LNCAP (cell line): ENCODE measurements around the gene MEGF6.

Source experiments
- TF ChIP-seq, protein P1 (sequence below): fragments of 450-650 bp; IDR thresholded peaks from 2 replicates; pipeline ENCODE4 v1.5.1; 2017; ENCODE audit warnings: mild to moderate bottlenecking

Gene MEGF6

GRCh38 chr1:3656450-3657095 is 45.3 kb upstream of the MEGF6 start:
- TF ChIP-seq, protein P1, sequence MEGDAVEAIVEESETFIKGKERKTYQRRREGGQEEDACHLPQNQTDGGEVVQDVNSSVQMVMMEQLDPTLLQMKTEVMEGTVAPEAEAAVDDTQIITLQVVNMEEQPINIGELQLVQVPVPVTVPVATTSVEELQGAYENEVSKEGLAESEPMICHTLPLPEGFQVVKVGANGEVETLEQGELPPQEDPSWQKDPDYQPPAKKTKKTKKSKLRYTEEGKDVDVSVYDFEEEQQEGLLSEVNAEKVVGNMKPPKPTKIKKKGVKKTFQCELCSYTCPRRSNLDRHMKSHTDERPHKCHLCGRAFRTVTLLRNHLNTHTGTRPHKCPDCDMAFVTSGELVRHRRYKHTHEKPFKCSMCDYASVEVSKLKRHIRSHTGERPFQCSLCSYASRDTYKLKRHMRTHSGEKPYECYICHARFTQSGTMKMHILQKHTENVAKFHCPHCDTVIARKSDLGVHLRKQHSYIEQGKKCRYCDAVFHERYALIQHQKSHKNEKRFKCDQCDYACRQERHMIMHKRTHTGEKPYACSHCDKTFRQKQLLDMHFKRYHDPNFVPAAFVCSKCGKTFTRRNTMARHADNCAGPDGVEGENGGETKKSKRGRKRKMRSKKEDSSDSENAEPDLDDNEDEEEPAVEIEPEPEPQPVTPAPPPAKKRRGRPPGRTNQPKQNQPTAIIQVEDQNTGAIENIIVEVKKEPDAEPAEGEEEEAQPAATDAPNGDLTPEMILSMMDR: no peak

DNA sequence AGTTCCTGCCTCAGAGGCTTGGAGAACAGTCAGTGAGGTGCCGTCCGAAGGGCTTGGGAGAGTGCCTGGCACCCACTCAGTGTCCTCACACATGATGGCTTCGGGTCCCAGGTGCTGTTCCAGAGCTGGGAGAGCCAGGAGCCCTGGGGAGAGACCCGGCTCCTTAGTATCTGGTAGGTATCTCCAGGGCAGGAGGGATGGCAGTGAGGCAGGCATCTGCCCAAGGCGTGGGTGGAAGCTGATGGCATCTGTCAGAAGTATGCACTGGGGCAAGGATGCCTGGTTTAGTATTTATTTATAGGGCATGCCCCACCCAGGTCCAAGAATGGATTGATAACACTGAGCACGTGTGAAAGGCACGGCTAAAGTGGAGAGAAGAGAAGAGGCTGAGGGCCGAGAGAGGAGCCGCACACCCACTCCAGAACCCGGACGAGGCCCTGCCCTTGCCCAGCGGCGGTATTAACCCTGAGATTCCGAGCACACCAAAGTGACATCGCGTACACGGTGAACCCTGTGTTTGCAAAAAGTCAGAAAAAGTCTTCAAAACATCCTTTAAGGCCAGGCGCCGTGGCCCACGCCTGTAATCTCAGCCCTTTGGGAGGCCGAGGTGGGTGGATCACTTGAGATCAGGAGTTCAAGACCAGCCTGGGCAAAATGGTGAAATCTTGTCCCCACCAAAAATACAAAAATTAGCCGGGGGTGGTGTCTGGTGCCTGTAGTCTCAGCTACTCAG is 43.4 kb upstream of the MEGF6 start:
- TF ChIP-seq, protein P1: no peak

DNA sequence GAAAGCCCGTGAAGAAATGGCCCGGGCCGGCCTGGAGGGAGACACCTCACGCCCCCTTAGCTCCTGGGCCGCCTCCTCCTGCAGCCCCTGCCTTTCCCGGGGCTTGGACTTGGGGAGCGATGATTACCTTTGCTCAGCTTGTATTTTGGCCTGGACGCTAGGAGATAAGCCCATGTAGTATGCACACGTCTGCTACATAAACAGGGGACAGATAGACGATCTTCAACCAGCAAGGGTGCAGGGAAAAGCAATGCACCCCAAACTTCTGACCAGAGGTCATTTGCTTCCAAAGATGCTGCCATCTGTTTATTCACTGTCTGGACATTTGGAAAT is 41.9 kb upstream of the MEGF6 start:
- TF ChIP-seq, protein P1: no peak

- TF ChIP-seq, protein P1: no peak
Observed at GRCh38 chr1:3652548-3653285, 41.4 kb upstream of the MEGF6 start.

- TF ChIP-seq, protein P1: no peak
Observed at GRCh38 chr1:3651930-3652547, 40.7 kb upstream of the MEGF6 start, which contains the start of gene TP73. TSS of gene TP73 (plus strand) at chr1:3652516. CDS start at chr1:3682366, 29,850 bp downstream.

GRCh38 chr1:3651026-3651929 is 40.0 kb upstream of the MEGF6 start:
- TF ChIP-seq, protein P1: no peak
